ENCODE results near the gene CPT2.

The CPT2 gene

DNA sequence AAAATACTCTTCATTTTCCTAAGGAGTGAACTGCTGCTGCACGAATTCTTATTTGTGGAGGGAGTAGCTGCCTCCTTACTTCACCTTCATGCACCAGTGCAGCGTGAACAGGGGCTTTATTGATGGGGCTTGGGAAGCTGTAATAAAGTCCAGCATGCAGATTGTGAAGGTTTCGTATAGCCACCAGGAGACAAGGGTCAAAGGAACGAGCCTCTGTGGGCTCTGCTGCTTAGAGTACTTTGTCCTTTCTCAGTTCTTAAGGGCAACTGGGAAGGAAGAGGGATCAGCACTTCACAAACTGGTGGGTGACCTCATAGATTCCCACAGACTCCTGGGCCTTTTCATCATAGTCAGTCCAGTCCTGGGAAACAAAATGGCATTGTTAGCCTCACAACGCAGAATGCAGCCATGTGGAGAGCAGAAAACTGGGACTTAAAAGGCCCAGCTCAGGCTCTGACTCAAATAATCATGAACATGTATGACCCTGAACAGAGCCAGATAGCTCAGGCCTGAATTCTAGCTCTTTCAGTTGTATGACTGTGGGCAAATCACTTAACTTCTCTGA lies 17.8 kb downstream of the CPT2 start:
- H3K4me3 ChIP-seq (ENCODE audit: low read depth, low read length) = no peak overlapping the region
- DNase-seq (ENCODE audit: low read depth) = no peak
- TF ChIP-seq, protein P1, sequence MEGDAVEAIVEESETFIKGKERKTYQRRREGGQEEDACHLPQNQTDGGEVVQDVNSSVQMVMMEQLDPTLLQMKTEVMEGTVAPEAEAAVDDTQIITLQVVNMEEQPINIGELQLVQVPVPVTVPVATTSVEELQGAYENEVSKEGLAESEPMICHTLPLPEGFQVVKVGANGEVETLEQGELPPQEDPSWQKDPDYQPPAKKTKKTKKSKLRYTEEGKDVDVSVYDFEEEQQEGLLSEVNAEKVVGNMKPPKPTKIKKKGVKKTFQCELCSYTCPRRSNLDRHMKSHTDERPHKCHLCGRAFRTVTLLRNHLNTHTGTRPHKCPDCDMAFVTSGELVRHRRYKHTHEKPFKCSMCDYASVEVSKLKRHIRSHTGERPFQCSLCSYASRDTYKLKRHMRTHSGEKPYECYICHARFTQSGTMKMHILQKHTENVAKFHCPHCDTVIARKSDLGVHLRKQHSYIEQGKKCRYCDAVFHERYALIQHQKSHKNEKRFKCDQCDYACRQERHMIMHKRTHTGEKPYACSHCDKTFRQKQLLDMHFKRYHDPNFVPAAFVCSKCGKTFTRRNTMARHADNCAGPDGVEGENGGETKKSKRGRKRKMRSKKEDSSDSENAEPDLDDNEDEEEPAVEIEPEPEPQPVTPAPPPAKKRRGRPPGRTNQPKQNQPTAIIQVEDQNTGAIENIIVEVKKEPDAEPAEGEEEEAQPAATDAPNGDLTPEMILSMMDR (IDR thresholded peaks at IDR 0.05; ENCODE audit: low read depth, low read length) = no peak
- no peak for TF ChIP-seq MYC (IDR thresholded peaks at IDR 0.05; ENCODE audit: low read depth, low read length)
- TF ChIP-seq, protein P2, sequence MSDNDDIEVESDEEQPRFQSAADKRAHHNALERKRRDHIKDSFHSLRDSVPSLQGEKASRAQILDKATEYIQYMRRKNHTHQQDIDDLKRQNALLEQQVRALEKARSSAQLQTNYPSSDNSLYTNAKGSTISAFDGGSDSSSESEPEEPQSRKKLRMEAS (IDR thresholded peaks at IDR 0.05; ENCODE audit: low read depth, low read length) = no peak
- TF ChIP-seq POLR2A (IDR thresholded peaks at IDR 0.05; ENCODE audit: extremely low read depth, insufficient read length) = no peak

DNA sequence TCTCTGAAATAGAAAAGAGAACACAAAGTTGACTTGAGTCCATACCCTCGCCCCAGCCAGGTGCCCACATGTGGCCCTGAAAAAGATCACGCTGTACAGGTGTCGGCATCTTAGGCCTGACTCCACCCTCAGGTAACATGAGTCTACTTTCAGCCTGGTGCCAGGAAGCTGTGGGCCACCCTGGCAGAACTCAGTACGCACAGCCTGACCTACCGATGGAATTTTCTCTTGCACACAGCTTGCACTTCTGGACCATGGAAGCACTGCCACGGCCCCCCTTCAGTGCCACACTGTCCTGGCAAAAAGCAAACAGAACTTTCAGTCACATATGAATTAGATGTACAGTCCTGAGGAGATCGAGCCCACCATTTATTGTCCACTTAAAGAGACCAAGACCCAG lies 21.6 kb downstream of the CPT2 start:
- TF ChIP-seq POLR2A (IDR thresholded peaks at IDR 0.05; ENCODE audit: extremely low read depth, insufficient read length) = no peak
- TF ChIP-seq MYC (IDR thresholded peaks at IDR 0.05; ENCODE audit: low read depth, low read length) = no peak
- TF ChIP-seq, protein P2 (IDR thresholded peaks at IDR 0.05; ENCODE audit: low read depth, low read length) = no peak
- TF ChIP-seq, protein P1 (IDR thresholded peaks at IDR 0.05; ENCODE audit: low read depth, low read length) = no peak
- no peak for DNase-seq (ENCODE audit: low read depth)
- H3K4me3 ChIP-seq (ENCODE audit: low read depth, low read length) = no peak overlapping the region

DNA sequence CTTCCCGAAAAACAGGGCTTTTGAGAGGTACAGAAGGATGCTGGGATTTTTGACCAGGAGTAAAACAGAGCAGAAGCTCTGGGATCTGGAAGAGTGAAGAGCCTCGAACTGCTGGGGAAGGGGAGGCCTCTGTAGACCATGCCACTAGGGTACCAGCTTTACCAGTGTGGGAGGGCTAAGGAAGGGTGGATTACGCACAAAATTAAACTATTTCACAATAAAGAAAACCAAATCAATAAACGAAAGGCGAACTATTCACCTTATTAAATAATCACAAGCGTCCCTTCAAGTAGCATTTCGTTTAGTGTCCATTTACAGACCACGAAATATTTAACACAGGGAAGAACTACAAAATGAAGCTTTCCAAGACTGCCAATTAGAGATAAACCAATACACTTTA lies 23.1 kb downstream of the CPT2 start:
- TF ChIP-seq POLR2A (IDR thresholded peaks at IDR 0.05; ENCODE audit: extremely low read depth, insufficient read length) = no peak
- TF ChIP-seq, protein P2 (IDR thresholded peaks at IDR 0.05; ENCODE audit: low read depth, low read length) = no peak
- no peak for TF ChIP-seq MYC (IDR thresholded peaks at IDR 0.05; ENCODE audit: low read depth, low read length)
- TF ChIP-seq, protein P1 (IDR thresholded peaks at IDR 0.05; ENCODE audit: low read depth, low read length) = no peak
- H3K4me3 ChIP-seq (ENCODE audit: low read depth, low read length) = peak overlapping the region; percentile 96
- no peak for DNase-seq (ENCODE audit: low read depth)

DNA sequence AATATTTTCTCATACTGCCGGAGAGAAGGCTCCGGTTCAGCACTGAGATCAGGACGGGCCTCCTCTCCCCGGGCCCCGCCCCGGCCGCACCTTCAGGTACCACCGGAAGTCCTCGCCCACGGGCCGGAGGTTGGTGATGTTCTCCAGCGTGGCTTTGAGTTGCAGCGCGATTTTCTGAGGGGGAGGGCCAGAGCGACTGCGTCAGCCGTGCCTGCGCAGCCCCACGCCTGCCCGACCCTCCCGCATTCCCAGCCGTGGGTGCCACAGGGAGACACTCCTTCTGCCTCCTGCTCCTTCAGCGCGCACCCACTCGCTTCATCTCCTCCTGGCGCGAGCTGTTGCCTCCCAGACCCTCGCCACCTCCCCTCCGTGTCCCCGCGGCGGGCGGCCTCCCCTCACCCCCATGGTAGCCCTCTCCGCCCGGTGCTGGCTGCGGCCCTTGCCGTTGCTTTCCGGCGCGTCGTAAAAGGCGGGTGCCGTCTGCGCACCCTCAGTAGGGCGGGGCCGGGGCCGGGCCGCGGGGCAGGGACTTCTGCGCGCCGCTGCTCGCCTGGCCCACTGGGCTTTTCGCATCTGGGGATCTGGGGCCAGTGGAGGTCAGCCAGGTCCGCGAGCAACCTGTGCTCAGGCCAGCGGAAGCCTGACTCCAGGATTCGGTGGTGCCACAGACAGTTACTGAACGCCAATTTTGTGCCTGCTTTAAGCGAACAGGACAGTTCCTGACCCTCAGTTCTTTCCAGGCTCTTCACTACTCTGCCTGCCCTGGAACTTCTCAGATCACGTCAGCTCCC lies 23.7 kb downstream of the CPT2 start, which contains the start of gene CZIB:
Gene CZIB, minus strand, starts transcription at position 464 of the 791 bp plus-strand sequence. Its CDS starts 59 bp downstream, at position 405.
- H3K4me3 ChIP-seq (ENCODE audit: low read depth, low read length) = peak within 1 kb of the TSS; percentile 96
- peak; percentile 92 for DNase-seq (ENCODE audit: low read depth)
- TF ChIP-seq, protein P2 (IDR thresholded peaks at IDR 0.05; ENCODE audit: low read depth, low read length) = peak; percentile 82
- TF ChIP-seq MYC (IDR thresholded peaks at IDR 0.05; ENCODE audit: low read depth, low read length) (peak; percentile 76), POLR2A (IDR thresholded peaks at IDR 0.05; ENCODE audit: extremely low read depth, insufficient read length) (peak; percentile 92)
- TF ChIP-seq, protein P1 (IDR thresholded peaks at IDR 0.05; ENCODE audit: low read depth, low read length) = no peak

DNA sequence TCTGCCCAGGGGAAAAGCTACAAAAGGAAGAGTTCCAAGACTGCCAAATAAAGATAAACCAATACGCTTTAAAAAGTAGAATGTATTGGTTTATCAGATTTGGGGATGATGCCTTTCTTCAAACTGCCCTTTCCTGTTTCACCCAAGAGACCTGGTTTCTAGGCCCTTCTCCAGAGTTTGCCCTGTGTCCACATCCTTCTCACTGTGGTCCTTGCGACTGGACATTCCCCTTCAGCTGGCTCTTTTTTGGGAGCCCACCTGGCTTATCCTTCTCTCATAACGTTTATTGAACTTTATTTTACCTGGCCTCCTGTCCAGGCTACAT lies 24.3 kb downstream of the CPT2 start:
- H3K4me3 ChIP-seq (ENCODE audit: low read depth, low read length) = peak overlapping the region; percentile 71
- no peak for TF ChIP-seq POLR2A (IDR thresholded peaks at IDR 0.05; ENCODE audit: extremely low read depth, insufficient read length)
- TF ChIP-seq, protein P2 (IDR thresholded peaks at IDR 0.05; ENCODE audit: low read depth, low read length) = no peak
- TF ChIP-seq MYC (IDR thresholded peaks at IDR 0.05; ENCODE audit: low read depth, low read length) = no peak
- TF ChIP-seq, protein P1 (IDR thresholded peaks at IDR 0.05; ENCODE audit: low read depth, low read length) = no peak
- DNase-seq (ENCODE audit: low read depth) = no peak

Measured in NB4 (cell line).